Epithelial cell of esophagus (primary cell): ENCODE measurements around the gene UVRAG.
A peak's percentile ranks its signal among the peaks of the same experiment; 100 is the strongest.
"Not testable (repeated sequence)": the region's sequence is repeated elsewhere in the genome, so short reads cannot be mapped to it uniquely, and the experiment has no call there.

Source experiments
- DNase-seq: peaks from one replicate; pipeline ENCODE4 v3.0.0; 2010; ENCODE audit warnings: low read depth
- H3K4me3 ChIP-seq: 2 replicates; pipeline ENCODE4 v1.5.1; 2011; ENCODE audit warnings: mild to moderate bottlenecking, low read length, control low read depth
- CTCF ChIP-seq: IDR thresholded peaks from 2 replicates; pipeline ENCODE4 v1.5.1; 2011; ENCODE audit warnings: low read depth, mild to moderate bottlenecking, low read length, control low read depth, inconsistent platforms; ENCODE audit not compliant: insufficient read depth; ENCODE audit errors: missing control alignments

Gene UVRAG

GRCh38 chr11:75925785-75926164 is 110.8 kb downstream of the UVRAG start:
- DNase-seq, result peak; percentile 49
- TF ChIP-seq CTCF, result no peak
- H3K4me3 ChIP-seq, result no peak overlapping the region

GRCh38 chr11:75929706-75930105 is 114.7 kb downstream of the UVRAG start:
- no peak for TF ChIP-seq CTCF
- H3K4me3 ChIP-seq, result no peak overlapping the region
- DNase-seq, result no peak

GRCh38 chr11:75930534-75930933 is 115.5 kb downstream of the UVRAG start:
- DNase-seq, result no peak
- TF ChIP-seq CTCF, result no peak
- no peak overlapping the region for H3K4me3 ChIP-seq

- no peak for TF ChIP-seq CTCF
- DNase-seq, result peak; percentile 29
- H3K4me3 ChIP-seq, result no peak overlapping the region
Measured at GRCh38 chr11:75931124-75931523, 116.1 kb downstream of the UVRAG start.

- DNase-seq, H3K4me3 ChIP-seq: not testable (repeated sequence)
Measured at GRCh38 chr11:75933736-75934135, 118.7 kb downstream of the UVRAG start.

- no peak overlapping the region for H3K4me3 ChIP-seq
- no peak for DNase-seq
- TF ChIP-seq CTCF, result no peak
Measured at GRCh38 chr11:75934851-75935250, 119.8 kb downstream of the UVRAG start.

- TF ChIP-seq CTCF, result no peak
- peak; percentile 14 for DNase-seq
- no peak overlapping the region for H3K4me3 ChIP-seq
Measured at GRCh38 chr11:75938543-75938942, 123.5 kb downstream of the UVRAG start.

GRCh38 chr11:75939516-75939915 is 124.5 kb downstream of the UVRAG start:
- no peak overlapping the region for H3K4me3 ChIP-seq
- no peak for DNase-seq
- no peak for TF ChIP-seq CTCF
